ENCODE measurements around the gene AK2.
"Not testable (repeated sequence)": the region's sequence is repeated elsewhere in the genome, so short reads cannot be mapped to it uniquely, and the experiment has no call there.

The AK2 gene

DNA sequence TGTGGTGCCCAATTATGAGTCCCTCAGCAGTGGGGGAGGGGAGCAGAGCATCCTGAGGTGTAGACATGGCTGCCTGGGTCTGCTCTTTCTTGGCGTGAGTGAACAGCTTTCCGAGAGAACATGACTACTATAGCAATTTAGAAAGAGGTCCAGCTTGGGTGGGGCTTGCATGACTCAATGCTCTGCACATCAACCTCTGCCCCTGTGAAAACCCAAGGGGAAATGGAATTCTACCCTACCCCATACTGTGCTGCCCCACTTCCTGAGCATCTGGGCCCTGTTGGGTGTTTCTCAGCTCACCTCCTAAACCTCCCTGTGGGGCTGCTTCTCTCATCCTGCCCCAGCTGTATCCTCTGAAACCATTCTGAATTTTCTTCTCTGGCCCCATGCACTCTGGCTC is 36.0 kb upstream of the AK2 start:
- no peaks in the 10 kb centered on the region for H3K36me3 ChIP-seq (ENCODE audit: control insufficient read depth, insufficient read depth, low read length)
- H3K4me3 ChIP-seq (ENCODE audit: low read length) = no peak overlapping the region
- WGBS (ENCODE audit: insufficient coverage, insufficient read length) = no CpG with 5 or more reads among the region's 2 CpGs
- no peaks in the 10 kb centered on the region for H3K9me3 ChIP-seq (ENCODE audit: control insufficient read depth, insufficient read depth, low read length)
- no peak overlapping the region for H3K27ac ChIP-seq (ENCODE audit: low read length)
- no peaks in the 10 kb centered on the region for H3K27me3 ChIP-seq (ENCODE audit: control insufficient read depth, insufficient read depth, low read length)
- no peak for DNase-seq (ENCODE audit: low read depth, low spot score)
- H3K4me1 ChIP-seq (ENCODE audit: control insufficient read depth, insufficient read depth, low read length) = no peaks in the 10 kb centered on the region

GRCh38 chr1:33070628-33071027 is 33.9 kb upstream of the AK2 start:
- WGBS (ENCODE audit: insufficient coverage, insufficient read length) = no CpG with 5 or more reads among the region's 1 CpG
- H3K4me3 ChIP-seq (ENCODE audit: low read length) = no peak overlapping the region
- no peaks in the 10 kb centered on the region for H3K9me3 ChIP-seq (ENCODE audit: control insufficient read depth, insufficient read depth, low read length)
- H3K27ac ChIP-seq (ENCODE audit: low read length) = no peak overlapping the region
- no peaks in the 10 kb centered on the region for H3K27me3 ChIP-seq (ENCODE audit: control insufficient read depth, insufficient read depth, low read length)
- no peak for DNase-seq (ENCODE audit: low read depth, low spot score)
- H3K36me3 ChIP-seq (ENCODE audit: control insufficient read depth, insufficient read depth, low read length) = no peaks in the 10 kb centered on the region
- no peaks in the 10 kb centered on the region for H3K4me1 ChIP-seq (ENCODE audit: control insufficient read depth, insufficient read depth, low read length)

DNA sequence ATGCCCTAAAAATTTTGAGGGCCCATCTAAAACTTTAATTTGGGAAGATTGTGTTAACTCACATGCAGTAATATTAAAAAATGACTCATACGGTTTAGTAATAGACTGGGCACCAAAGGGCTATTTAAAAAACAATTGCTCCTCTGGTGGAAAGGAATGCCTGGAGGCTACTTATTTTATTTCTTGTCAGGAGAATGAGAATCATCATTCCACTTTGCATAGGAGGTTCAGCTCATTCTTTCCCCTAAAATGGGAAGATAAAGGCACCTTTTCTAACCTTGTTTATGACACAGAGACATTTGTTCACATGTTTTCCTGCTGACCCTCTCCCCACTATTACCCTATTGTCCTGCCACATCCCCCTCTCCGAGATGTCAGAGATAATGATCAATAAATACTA is 31.4 kb upstream of the AK2 start:
- not testable (repeated sequence) for H3K4me3 ChIP-seq (ENCODE audit: low read length); H3K4me1 ChIP-seq (ENCODE audit: control insufficient read depth, insufficient read depth, low read length); DNase-seq (ENCODE audit: low read depth, low spot score); H3K36me3 ChIP-seq (ENCODE audit: control insufficient read depth, insufficient read depth, low read length); H3K9me3 ChIP-seq (ENCODE audit: control insufficient read depth, insufficient read depth, low read length); H3K27ac ChIP-seq (ENCODE audit: low read length); H3K27me3 ChIP-seq (ENCODE audit: control insufficient read depth, insufficient read depth, low read length)
- WGBS (ENCODE audit: insufficient coverage, insufficient read length) = no CpG with 5 or more reads among the region's 2 CpGs

- not testable (repeated sequence) for H3K4me1 ChIP-seq (ENCODE audit: control insufficient read depth, insufficient read depth, low read length); H3K4me3 ChIP-seq (ENCODE audit: low read length); H3K27me3 ChIP-seq (ENCODE audit: control insufficient read depth, insufficient read depth, low read length); H3K9me3 ChIP-seq (ENCODE audit: control insufficient read depth, insufficient read depth, low read length); DNase-seq (ENCODE audit: low read depth, low spot score); H3K27ac ChIP-seq (ENCODE audit: low read length); H3K36me3 ChIP-seq (ENCODE audit: control insufficient read depth, insufficient read depth, low read length)
- WGBS (ENCODE audit: insufficient coverage, insufficient read length) = no CpG with 5 or more reads among the region's 3 CpGs
These were observed 29.8 kb upstream of the AK2 start for GRCh38 chr1:33066477-33066876.

- Histone ChIP-seq H3K4me1 (ENCODE audit: control insufficient read depth, insufficient read depth, low read length) (no peaks in the 10 kb centered on the region), H3K9me3 (ENCODE audit: control insufficient read depth, insufficient read depth, low read length) (no peaks in the 10 kb centered on the region; the same call in 1 of the 2 replicates), H3K27ac (ENCODE audit: low read length) (no peak overlapping the region), H3K36me3 (ENCODE audit: control insufficient read depth, insufficient read depth, low read length) (no peaks in the 10 kb centered on the region), H3K27me3 (ENCODE audit: control insufficient read depth, insufficient read depth, low read length) (no peaks in the 10 kb centered on the region), H3K4me3 (ENCODE audit: low read length) (no peak overlapping the region)
- DNase-seq (ENCODE audit: low read depth, low spot score) = no peak
- WGBS (ENCODE audit: insufficient coverage, insufficient read length) = no CpG with 5 or more reads among the region's 10 CpGs
These were observed 28.6 kb upstream of the AK2 start for GRCh38 chr1:33065301-33065700.

DNA sequence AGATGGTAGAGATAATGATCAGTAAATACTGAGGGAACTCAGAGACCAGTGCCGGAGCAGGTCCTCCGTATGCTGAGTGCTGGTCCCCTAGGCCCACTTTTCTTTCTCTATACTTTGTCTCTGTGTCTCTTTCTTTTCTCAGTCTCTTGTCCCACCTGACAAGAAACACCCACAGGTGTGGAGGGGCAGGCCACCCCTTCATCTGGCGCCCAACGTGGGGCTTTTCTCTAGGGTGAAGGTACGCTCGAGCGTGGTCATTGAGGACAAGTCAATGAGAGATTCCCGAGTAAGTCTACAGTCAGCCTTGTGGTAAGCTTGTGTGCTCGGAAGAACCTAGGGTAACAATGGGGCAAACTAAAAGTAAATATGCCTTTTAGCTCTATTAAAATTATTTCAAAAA is 27.6 kb upstream of the AK2 start:
- not testable (repeated sequence) for H3K4me1 ChIP-seq (ENCODE audit: control insufficient read depth, insufficient read depth, low read length); H3K9me3 ChIP-seq (ENCODE audit: control insufficient read depth, insufficient read depth, low read length); H3K27ac ChIP-seq (ENCODE audit: low read length); H3K36me3 ChIP-seq (ENCODE audit: control insufficient read depth, insufficient read depth, low read length); H3K27me3 ChIP-seq (ENCODE audit: control insufficient read depth, insufficient read depth, low read length); H3K4me3 ChIP-seq (ENCODE audit: low read length); DNase-seq (ENCODE audit: low read depth, low spot score)
- WGBS (ENCODE audit: insufficient coverage, insufficient read length) = no CpG with 5 or more reads among the region's 9 CpGs

GRCh38 chr1:33061834-33062233 is 25.2 kb upstream of the AK2 start:
- H3K4me3 ChIP-seq (ENCODE audit: low read length) = no peak overlapping the region
- H3K27ac ChIP-seq (ENCODE audit: low read length) = no peak overlapping the region
- DNase-seq (ENCODE audit: low read depth, low spot score) = no peak
- no peaks in the 10 kb centered on the region for H3K4me1 ChIP-seq (ENCODE audit: control insufficient read depth, insufficient read depth, low read length)
- no peaks in the 10 kb centered on the region for H3K27me3 ChIP-seq (ENCODE audit: control insufficient read depth, insufficient read depth, low read length)
- no peaks in the 10 kb centered on the region for H3K36me3 ChIP-seq (ENCODE audit: control insufficient read depth, insufficient read depth, low read length)
- no peaks in the 10 kb centered on the region; the same call in 1 of the 2 replicates for H3K9me3 ChIP-seq (ENCODE audit: control insufficient read depth, insufficient read depth, low read length)

GRCh38 chr1:33060579-33061083 is 23.9 kb upstream of the AK2 start:
- no CpG with 5 or more reads among the region's 2 CpGs for WGBS (ENCODE audit: insufficient coverage, insufficient read length)
- Histone ChIP-seq H3K4me3 (ENCODE audit: low read length) (no peak overlapping the region), H3K36me3 (ENCODE audit: control insufficient read depth, insufficient read depth, low read length) (no peaks in the 10 kb centered on the region), H3K27ac (ENCODE audit: low read length) (no peak overlapping the region), H3K27me3 (ENCODE audit: control insufficient read depth, insufficient read depth, low read length) (no peaks in the 10 kb centered on the region), H3K4me1 (ENCODE audit: control insufficient read depth, insufficient read depth, low read length) (no peaks in the 10 kb centered on the region), H3K9me3 (ENCODE audit: control insufficient read depth, insufficient read depth, low read length) (no peaks in the 10 kb centered on the region; the same call in 1 of the 2 replicates)
- DNase-seq (ENCODE audit: low read depth, low spot score) = no peak

DNA sequence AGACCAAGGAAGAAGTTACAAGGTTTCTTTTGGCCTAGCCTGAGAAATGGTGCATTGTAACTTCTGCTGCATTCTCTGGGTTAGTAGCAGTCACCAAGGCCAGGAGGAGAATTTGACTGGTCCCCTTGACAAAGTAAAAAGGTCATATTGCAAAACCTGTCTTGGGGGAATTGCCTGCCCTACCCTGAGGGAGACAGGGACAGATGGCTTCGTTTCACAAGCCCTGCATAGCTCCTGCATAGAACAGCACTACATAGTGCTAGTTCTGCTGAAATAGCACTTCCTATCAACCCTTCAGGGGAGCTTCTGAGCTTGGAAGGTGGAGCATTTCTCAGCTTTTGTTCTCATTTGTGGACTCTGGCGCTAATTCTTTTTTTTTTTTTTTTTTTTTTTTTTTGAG is 20.4 kb upstream of the AK2 start:
- H3K4me3 ChIP-seq (ENCODE audit: low read length) = no peak overlapping the region
- no CpG with 5 or more reads among the region's 2 CpGs for WGBS (ENCODE audit: insufficient coverage, insufficient read length)
- no peaks in the 10 kb centered on the region for H3K36me3 ChIP-seq (ENCODE audit: control insufficient read depth, insufficient read depth, low read length)
- H3K4me1 ChIP-seq (ENCODE audit: control insufficient read depth, insufficient read depth, low read length) = no peaks in the 10 kb centered on the region
- no peaks in the 10 kb centered on the region for H3K9me3 ChIP-seq (ENCODE audit: control insufficient read depth, insufficient read depth, low read length)
- H3K27me3 ChIP-seq (ENCODE audit: control insufficient read depth, insufficient read depth, low read length) = no peaks in the 10 kb centered on the region
- no peak overlapping the region for H3K27ac ChIP-seq (ENCODE audit: low read length)
- DNase-seq (ENCODE audit: low read depth, low spot score) = no peak

DNA sequence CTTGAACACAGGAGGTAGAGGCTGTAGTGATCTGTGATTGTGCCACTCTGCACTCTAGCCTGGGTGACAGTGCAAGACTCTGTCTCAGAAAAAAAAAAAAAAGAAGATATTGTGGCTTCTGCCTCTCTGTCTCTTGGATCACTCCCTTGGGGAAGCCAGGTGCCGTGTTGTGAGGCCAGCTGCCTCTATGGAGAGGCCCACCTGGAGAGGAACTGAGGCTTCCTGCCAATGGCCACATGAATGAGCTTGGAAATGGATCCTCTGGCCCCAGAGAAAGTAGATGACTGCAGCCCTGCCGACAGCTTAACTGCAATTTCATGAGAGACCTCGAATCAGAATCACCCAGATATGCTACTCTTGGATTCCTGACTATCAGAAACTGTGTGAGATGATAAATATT is 19.7 kb upstream of the AK2 start:
- WGBS (ENCODE audit: insufficient coverage, insufficient read length) = no CpG with 5 or more reads among the region's 3 CpGs
- Histone ChIP-seq H3K36me3 (ENCODE audit: control insufficient read depth, insufficient read depth, low read length) (no peaks in the 10 kb centered on the region), H3K27ac (ENCODE audit: low read length) (no peak overlapping the region), H3K4me1 (ENCODE audit: control insufficient read depth, insufficient read depth, low read length) (no peaks in the 10 kb centered on the region), H3K27me3 (ENCODE audit: control insufficient read depth, insufficient read depth, low read length) (no peaks in the 10 kb centered on the region), H3K4me3 (ENCODE audit: low read length) (no peak overlapping the region), H3K9me3 (ENCODE audit: control insufficient read depth, insufficient read depth, low read length) (no peaks in the 10 kb centered on the region)
- DNase-seq (ENCODE audit: low read depth, low spot score) = no peak

GRCh38 chr1:33055210-33056008 is 18.7 kb upstream of the AK2 start:
- no peak overlapping the region for H3K4me3 ChIP-seq (ENCODE audit: low read length)
- no peaks in the 10 kb centered on the region for H3K36me3 ChIP-seq (ENCODE audit: control insufficient read depth, insufficient read depth, low read length)
- no peaks in the 10 kb centered on the region for H3K9me3 ChIP-seq (ENCODE audit: control insufficient read depth, insufficient read depth, low read length)
- DNase-seq (ENCODE audit: low read depth, low spot score) = peak; percentile 57
- no peak overlapping the region for H3K27ac ChIP-seq (ENCODE audit: low read length)
- WGBS (ENCODE audit: insufficient coverage, insufficient read length) = no CpG with 5 or more reads among the region's 12 CpGs
- no peaks in the 10 kb centered on the region for H3K4me1 ChIP-seq (ENCODE audit: control insufficient read depth, insufficient read depth, low read length)
- H3K27me3 ChIP-seq (ENCODE audit: control insufficient read depth, insufficient read depth, low read length) = no peaks in the 10 kb centered on the region
